HG03097 (cell line): ENCODE measurements around the gene SELENOS.

Experiments
- ATAC-seq: cut with Tn5 transposase; IDR thresholded peaks from one replicate; pipeline ENCODE4 v1.9.1; 2021; ENCODE audit not compliant: unreplicated experiment, low FRiP score

Gene SELENOS

GRCh38 chr15:101225658-101226057 is 51.6 kb downstream of the SELENOS start:
- ATAC-seq = no peak
